ENCODE measurements around the gene SLC25A25. TPM values are rescaled to one million over a fixed set of nuclear protein-coding genes. Genes with fewer than 3 reads are reported as not detected.
"Not testable (repeated sequence)": the region's sequence is repeated elsewhere in the genome, so short reads cannot be mapped to it uniquely, and the experiment has no call there.

SLC25A25 gene
- total RNA-seq, 1 experiment from 2014 or later: 15.5 TPM

DNA sequence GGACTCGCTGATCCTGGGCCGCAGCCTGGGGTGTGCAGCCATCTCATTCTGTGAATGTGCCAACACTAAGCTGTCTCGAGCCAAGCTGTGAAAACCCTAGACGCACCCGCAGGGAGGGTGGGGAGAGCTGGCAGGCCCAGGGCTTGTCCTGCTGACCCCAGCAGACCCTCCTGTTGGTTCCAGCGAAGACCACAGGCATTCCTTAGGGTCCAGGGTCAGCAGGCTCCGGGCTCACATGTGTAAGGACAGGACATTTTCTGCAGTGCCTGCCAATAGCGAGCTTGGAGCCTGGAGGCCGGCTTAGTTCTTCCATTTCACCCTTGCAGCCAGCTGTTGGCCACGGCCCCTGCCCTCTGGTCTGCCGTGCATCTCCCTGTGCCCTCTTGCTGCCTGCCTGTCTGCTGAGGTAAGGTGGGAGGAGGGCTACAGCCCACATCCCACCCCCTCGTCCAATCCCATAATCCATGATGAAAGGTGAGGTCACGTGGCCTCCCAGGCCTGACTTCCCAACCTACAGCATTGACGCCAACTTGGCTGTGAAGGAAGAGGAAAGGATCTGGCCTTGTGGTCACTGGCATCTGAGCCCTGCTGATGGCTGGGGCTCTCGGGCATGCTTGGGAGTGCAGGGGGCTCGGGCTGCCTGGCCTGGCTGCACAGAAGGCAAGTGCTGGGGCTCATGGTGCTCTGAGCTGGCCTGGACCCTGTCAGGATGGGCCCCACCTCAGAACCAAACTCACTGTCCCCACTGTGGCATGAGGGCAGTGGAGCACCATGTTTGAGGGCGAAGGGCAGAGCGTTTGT lies 39.6 kb downstream of the SLC25A25 start:
- DNase-seq (ENCODE audit: extremely low read depth, low read depth): no peak

DNA sequence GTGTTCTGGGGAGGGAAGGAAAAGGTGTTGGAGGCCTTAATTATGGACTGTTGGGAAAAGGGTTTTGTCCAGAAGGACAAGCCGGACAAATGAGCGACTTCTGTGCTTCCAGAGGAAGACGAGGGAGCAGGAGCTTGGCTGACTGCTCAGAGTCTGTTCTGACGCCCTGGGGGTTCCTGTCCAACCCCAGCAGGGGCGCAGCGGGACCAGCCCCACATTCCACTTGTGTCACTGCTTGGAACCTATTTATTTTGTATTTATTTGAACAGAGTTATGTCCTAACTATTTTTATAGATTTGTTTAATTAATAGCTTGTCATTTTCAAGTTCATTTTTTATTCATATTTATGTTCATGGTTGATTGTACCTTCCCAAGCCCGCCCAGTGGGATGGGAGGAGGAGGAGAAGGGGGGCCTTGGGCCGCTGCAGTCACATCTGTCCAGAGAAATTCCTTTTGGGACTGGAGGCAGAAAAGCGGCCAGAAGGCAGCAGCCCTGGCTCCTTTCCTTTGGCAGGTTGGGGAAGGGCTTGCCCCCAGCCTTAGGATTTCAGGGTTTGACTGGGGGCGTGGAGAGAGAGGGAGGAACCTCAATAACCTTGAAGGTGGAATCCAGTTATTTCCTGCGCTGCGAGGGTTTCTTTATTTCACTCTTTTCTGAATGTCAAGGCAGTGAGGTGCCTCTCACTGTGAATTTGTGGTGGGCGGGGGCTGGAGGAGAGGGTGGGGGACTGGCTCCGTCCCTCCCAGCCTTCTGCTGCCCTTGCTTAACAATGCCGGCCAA lies 40.4 kb downstream of the SLC25A25 start:
- no peak for DNase-seq (ENCODE audit: extremely low read depth, low read depth)

DNA sequence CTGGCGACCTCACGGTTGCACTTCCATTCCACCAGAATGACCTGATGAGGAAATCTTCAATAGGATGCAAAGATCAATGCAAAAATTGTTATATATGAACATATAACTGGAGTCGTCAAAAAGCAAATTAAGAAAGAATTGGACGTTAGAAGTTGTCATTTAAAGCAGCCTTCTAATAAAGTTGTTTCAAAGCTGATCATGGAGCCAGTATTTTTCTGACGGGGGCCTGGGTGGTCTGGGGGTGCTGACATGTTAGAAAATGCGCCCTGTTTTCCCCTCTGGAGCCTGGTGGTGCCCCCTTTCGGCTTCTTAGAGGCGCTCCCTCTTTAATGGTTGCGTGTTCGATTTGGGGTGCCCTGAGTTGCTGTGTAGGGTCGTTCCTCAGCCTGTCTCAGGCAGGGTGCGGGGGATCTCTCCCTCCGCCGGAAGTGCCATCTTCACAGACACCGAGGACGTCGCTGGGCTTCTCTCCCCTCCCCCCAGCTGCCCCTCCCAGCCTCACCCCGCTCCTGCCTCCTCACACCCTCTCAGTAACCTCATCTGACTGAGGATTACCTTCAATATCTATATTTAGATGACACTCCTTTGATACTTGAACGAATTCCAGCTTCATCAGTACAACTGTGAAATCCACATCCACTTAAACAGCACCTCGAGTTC lies 41.1 kb downstream of the SLC25A25 start:
- DNase-seq (ENCODE audit: extremely low read depth, low read depth): no peak

DNA sequence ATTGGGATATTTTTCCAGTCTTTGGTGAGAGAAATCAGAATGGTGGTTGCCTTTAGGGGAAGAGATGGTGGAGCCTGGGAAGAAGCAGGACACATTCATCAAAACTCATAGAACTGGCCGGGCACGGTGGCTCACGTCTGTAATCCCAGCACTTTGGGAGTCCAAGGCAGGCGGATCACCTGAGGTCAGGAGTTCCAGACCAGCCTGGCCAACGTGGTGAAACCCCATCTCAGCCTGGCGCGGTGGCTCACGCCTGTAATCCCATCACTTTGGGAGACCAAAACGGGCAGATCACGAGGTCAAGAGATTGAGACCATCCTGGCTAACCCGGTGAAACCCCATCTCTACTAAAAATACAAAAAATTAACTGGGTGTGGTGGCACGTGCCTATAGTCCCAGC lies 43.7 kb downstream of the SLC25A25 start:
- not testable (repeated sequence) for DNase-seq (ENCODE audit: extremely low read depth, low read depth)

DNA sequence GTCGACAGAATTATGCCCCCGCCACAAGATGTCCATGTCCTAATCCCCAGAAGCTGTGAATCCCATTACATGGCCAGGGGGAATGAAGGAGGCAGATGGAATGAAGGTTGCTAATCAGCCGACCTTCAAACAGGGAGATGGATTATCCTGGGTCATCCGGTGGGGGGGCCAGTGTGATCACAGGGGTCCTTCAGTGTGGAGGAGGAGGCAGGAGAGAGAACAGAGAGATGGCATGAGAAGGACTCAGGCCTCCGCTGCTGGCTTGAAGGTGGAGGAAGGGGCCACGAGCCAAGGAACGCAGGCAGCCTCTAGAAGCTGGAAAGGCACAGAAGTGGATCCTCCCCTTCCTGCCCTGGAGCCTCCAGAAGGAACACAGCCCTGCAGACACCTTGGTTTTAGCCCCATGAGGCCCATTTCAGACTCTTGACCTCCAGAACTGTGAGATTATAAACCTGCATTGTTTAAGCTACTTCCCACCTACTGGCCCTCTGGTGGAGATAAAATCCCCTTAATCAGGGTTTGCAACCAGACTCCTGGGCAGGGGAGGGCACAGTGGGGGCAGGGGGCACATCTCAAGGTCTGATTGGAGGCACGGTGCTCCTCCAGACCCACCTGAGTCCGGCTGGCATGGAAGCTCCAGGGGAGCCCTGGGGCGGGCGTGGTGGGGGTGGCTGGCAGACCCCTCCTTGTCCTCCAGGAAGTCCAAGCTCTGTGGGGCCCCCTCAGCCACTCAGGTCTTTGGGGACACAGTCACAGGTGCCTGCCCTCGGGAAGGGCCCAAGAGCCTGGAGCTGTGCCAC lies 45.7 kb downstream of the SLC25A25 start:
- DNase-seq (ENCODE audit: extremely low read depth, low read depth): no peak

DNA sequence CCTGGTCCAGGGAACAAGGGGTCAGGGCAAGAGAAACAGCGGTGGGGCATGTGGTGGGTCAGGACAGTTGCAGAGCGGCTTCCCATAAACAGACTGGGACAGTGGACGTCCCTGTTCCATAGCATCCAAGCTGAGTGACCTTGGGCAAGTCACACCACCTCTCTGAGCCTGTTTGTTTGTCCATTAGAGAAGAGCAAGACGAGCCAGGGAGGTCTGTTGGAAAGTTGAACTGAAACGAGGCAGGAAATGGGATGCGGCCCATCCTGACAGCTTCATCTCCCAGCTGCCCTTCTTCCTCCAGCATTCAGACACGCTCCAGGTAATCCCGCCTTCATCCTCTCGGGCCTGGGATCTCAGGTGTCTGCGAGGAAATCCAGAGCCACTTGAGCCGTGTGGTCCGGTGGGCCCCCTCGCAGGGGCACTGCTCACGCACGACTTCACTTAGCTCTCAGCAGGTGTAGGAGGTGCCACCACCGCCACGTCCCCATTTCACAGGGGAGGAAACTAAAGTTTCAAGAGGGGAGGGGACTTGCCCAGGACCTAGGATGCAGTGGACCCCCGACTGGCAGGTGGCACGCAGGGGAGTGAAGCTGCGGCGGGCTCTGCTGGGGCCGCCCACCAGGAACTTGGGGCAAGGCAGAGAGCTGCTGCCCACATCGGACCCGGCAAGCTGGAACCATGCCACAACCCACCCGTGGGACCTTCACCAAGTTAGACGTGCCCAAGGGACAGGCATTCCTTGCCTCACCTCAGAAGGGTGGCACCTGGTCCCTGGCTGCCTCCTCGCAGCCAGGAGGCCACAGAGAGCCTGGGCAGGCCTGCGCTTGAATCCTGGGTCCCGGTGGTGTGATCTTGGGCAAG lies 46.5 kb downstream of the SLC25A25 start:
- no peak for DNase-seq (ENCODE audit: extremely low read depth, low read depth)

DNA sequence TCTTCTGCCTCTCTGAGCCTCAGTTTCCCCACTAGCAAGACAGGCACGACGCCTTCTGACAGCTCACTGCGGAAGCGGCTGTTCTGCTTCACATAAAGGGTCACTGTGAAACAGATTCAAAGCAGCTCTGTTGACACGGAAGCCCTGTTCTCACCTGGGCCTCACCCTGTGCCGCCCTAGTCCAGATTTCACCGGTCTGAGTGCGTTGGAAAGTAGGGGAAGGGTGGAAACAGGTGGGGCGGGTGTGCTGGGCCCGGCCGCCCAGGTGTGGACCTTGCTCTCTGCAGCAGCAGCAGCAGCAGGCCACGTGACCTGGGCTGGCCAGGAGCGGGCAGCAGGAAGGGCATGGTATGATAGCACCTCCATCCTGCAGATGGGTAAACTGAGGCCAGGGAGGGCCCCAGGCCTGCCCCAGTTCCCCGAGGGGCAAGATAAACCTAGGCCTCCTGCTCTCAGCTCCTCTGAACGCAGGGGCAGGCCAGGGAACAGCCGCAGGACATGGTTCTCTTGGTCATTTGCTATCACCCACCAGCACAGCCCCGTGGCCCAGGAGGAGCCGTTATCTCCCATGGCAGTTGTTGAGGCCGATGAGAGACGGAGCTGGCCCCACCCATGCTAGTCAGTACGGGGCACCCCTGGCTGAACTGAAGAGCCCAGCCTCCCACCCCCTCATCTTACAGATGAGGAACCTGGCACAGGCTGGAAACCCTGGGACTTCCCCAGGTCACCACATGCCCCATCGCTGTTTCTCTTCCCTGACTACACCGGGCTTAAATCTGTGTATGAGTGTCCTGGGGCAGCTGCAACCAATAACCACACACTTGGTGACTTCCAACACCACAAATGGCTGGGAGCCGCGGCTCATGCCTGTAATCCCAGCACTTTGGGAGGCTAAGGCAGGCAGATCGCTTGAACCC lies 47.4 kb downstream of the SLC25A25 start:
- no peak for DNase-seq (ENCODE audit: extremely low read depth, low read depth)

DNA sequence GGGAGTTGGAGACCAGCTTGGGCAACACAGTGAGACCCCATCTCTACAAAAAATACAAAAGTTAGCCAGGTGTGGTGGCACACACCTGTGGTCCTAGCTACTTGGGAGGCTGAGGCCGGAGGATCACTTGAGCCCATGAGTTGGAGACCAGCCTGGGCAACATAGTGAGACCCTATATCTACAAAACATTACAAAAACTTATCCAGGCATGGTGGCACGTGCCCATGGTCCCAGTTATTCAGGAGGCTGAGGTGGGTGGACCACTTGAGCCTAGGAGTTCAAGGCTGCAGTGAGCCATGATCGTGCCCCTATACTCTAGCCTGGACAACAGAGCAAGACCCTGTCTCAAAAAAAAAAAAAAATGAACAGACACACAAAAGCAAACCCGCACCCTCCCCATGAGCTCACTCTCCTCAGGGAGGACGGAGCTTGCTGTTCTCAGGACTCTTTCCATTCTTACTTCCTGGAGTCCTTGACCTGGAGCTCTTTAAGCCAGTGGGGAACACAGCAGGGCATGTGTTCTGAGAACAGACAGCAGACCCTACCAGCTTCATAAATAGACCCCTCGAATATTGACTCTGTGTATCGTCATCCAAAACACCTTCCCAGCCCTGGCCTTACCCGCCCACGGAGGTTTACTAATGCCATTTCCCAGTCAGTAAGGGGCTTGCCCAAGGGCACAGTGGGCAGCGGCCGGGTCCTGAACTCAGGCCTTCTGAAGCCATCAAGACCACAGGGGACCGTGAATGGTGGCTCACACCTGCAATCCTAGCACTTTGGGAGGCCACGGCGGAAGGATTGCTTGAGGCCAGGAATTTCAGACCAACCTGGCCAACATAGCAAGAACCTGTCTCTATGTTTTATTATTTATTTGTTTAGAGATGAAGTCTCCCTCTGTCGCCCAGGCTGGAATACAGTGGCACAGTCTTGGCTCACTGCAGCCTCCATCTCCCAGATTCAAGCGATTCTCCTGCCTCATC lies 48.4 kb downstream of the SLC25A25 start:
- DNase-seq (ENCODE audit: extremely low read depth, low read depth): no peak

DNA sequence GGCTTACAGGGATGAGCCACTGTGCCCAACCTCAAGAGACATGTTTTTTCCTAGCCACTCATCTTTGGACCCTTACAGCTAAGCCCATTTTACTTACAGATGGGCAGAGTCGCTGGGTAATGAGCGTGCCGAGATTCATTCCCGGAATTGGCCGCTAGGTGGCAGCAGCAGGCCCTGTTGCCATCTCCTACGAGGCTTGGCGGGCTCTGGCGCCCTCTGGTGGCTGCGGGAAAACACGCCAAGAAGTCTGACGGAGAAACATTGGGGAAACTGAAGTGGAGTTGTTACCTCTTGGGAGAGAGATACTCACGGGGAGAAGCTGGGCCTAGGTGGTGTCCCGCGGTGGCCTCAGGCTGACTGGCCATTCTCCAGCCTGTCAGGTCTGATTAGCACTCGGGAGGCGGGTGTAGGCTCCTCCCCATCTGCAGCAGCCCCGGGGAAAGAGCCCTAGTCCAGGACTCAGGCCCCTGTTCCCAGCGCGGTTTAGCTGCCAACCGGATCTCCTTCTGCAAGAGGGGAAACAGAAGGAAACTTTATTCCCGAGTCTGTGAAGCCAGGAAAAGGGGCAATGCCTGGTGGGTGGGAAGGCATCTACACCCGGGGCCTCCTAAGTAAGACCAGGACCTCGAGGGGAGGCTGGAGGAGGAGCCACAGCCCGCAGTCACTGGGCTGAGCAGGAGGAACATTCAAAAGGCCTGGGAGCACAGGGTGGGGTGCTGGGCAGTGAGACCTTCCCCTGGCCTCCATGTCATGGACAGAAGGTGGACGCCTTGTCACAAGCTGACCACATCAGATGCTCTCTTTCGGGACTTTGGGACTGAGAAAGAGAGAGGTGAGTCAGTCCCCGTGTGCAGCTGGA lies 49.8 kb downstream of the SLC25A25 start:
- DNase-seq (ENCODE audit: extremely low read depth, low read depth): peak; percentile 90

DNA sequence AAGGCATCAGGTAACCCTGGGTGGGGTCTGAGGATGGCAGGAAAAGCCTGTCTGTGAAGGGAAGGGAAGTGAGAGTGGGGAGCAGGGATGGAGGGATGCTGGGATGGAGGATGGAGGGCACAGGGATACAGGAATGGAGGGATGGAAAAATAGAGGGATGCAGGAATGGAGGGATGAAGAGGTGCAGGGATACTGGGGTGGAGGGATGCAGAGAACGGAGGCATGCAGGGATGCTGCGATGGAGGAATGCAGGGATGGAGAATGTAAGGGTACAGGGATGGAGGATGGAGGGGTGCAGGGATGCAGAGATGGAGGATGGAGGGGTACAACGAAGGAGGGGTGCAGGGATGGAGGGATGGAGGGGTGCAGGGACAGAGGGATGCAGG lies 50.4 kb downstream of the SLC25A25 start:
- no peak for DNase-seq (ENCODE audit: extremely low read depth, low read depth)

DNA sequence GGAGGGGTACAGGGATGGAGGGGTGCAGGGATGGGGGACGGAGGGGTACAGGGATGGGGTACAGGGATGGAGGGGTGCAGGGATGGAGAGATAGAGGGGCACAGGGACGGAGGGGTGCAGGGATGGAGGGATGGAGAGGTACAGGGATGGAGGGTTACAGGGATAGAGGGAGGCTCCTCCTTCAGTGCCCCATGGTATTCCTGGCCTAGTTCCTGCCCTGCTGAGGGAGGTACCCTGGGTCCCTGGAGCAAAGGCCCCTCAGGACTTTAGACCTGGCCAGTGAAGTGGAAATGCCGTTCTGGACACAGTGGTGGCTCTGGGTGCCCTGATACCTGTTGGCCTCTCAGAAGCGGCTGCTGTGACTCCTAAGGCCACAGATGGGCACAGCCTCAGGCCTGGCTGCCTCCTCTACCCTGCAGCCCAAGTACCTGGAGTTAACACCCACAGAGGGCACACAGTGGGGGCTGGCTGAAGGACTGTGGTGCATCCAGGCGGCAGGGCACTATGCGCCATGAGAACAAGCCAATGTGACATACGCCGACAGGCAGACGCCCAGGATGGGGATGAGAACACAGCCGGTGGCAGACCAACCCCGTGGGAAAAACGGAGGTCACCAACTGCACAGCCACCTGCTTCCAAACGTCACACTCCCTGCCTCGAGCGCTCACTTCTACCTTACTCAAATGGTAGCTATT lies 51.1 kb downstream of the SLC25A25 start:
- DNase-seq (ENCODE audit: extremely low read depth, low read depth): no peak

DNA sequence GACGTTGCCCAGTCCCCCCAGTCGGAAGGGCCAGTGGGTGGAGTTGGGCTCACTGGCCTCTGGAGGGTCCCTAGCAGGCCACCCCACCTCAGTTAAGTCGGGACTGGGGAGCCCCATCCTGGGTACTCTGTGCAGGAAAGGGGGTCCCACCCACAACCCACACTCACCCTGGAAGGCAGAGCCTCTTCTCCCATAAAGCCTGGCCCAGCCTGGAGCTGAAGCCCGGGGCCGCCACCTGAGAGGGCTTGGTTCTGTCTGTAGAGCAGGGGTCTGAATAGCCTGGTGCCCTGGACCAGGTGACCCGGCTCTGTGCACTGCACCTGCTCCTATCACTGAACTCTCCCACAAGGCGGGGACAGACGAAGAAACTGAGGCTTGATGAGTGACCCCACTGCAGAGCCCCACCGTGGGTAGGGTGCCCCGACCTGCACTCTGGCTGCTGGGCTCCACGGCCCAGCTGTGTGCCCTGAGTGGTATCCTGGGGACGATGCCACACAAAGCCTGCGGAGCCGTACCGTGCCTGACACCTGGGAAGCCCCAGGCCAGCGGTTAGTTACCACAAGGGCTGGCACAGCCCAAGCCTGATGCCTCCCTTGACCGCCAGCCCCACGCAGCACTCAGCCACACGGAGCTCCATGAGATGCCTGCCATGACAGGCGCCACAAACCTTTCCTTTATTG lies 52.2 kb downstream of the SLC25A25 start:
- DNase-seq (ENCODE audit: extremely low read depth, low read depth): no peak

DNA sequence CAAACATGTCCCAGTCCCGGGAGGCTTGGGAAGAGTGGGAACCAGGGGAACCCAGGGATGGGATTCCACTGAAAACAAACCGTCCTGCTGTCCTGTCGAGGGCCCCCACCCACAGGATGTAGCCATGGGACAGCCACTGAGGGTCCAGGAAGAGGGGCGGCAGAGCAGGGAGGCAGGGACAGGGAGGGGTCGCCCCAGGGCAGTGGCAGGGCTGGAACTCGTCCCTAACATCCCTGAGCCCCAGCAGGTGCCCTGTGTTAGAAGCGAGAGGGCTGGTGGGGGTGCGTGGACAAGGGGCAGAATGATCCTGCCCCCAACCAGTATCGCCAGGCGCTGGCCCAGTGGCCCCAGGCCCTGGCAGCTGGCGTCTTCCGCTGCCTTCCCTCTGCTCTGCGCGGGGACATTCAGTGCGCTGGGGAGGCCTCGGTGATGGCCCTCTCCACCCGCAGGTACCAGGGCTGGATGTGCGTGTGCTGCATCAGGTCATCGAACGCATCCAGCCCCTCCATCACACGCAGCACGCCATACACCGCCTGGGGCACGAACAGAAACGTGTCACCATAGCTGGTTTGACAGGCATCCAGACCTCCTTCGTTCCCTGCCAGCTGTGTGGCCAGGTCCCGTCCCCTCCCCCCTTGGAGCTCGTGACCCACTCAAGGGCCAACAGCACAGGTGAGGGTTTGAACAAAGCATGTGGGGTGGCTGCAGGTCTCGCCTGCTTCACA lies 52.9 kb downstream of the SLC25A25 start:
- DNase-seq (ENCODE audit: extremely low read depth, low read depth): no peak

DNA sequence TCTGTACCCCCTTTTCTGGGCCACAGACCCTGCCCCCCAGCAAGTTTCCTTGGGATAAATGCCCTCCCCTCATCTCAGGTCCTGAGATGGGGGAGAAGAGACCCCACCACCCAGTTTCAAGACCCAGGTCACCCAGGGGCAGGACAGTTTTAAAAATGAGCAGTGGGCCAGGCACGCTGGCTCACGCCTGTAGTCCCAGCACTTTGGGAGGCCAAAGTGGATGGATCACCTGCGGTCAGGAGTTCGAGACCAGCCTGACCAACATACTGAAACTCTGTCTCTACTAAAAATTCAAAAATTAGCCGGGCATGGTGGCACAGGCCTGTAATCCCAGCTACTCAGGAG lies 53.4 kb downstream of the SLC25A25 start:
- DNase-seq (ENCODE audit: extremely low read depth, low read depth): no peak

All from NCI-H460 (cell line).